ENCODE measurements around the gene LRFN5.

The LRFN5 gene

DNA sequence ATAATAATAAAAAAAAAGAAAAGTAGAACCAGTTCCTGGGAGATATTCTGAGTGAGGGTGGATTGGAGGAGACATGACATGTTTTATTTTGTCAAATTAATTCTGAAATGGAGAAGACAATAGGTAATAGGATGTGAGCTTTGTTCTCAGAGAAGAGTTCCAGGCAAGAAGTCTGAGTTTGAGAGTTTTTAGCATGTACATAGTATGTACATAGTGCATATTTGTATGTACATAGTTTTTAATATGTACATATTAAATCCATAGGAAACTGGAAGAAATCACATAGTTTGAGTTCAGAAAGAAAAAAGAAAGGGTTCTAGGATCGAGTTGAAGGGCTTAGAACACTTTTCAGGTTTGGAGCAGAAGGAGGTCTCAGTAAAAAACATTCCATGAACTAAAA is 47.5 kb downstream of the LRFN5 start:
- no peak overlapping the region for H2AFZ ChIP-seq (ENCODE audit: low read depth)
- no peaks in the 10 kb centered on the region for H3K4me1 ChIP-seq (ENCODE audit: low read depth, poor library complexity, severe bottlenecking)
- H3K4me2 ChIP-seq, result no peak overlapping the region
- no peak overlapping the region for H3K9ac ChIP-seq
- H3K36me3 ChIP-seq (ENCODE audit: insufficient read depth), result no peaks in the 10 kb centered on the region
- TF ChIP-seq, protein P1, sequence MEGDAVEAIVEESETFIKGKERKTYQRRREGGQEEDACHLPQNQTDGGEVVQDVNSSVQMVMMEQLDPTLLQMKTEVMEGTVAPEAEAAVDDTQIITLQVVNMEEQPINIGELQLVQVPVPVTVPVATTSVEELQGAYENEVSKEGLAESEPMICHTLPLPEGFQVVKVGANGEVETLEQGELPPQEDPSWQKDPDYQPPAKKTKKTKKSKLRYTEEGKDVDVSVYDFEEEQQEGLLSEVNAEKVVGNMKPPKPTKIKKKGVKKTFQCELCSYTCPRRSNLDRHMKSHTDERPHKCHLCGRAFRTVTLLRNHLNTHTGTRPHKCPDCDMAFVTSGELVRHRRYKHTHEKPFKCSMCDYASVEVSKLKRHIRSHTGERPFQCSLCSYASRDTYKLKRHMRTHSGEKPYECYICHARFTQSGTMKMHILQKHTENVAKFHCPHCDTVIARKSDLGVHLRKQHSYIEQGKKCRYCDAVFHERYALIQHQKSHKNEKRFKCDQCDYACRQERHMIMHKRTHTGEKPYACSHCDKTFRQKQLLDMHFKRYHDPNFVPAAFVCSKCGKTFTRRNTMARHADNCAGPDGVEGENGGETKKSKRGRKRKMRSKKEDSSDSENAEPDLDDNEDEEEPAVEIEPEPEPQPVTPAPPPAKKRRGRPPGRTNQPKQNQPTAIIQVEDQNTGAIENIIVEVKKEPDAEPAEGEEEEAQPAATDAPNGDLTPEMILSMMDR (conservative IDR thresholded peaks at IDR 0.05; ENCODE audit: low read depth, low read length), result no peak
- no peaks in the 10 kb centered on the region for H3K79me2 ChIP-seq (ENCODE audit: insufficient read depth, low read depth)
- no peaks in the 10 kb centered on the region for H3K27me3 ChIP-seq (ENCODE audit: insufficient read depth, low read depth)
- H3K4me3 ChIP-seq (IDR thresholded peaks at IDR 0.05; ENCODE audit: insufficient read depth, low read depth, low read length), result no peak overlapping the region
- H3K27ac ChIP-seq, result no peak overlapping the region
- no peaks in the 10 kb centered on the region for H4K20me1 ChIP-seq (ENCODE audit: insufficient read depth)

DNA sequence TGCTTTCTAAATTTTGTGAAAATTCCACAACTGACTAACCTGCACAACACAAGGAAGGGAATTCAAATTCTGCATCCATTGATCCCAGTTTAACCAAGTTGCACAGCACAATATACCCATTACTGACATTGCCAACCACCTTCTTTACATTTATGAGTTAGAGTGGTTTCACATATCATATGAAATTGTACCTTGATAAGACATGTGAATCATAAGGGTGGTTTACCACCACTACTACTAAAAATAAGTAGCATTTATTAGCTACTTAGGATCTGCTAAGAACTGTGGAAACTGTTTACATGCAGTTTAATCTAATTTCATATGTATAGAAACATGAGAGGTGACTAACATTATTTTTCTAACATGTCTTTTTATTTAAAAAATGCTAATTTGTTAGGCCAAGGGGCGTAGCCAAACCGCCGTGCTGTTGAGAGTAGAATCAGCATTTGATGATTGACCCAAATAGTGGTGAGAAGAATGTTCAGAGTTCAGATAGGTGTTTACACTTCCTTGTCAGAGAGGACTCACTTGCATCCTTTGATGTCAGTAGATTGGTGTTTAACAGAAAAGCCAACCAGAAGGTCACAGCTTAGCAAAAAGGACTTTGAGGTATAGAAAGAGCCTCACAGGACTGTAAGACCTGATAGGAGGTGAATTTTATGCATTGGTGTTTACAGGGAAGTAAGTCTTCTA is 56.2 kb downstream of the LRFN5 start:
- Histone ChIP-seq H3K4me3 (IDR thresholded peaks at IDR 0.05; ENCODE audit: insufficient read depth, low read depth, low read length) (no peak overlapping the region), H3K36me3 (ENCODE audit: insufficient read depth) (no peaks in the 10 kb centered on the region), H2AFZ (ENCODE audit: low read depth) (no peak overlapping the region), H3K79me2 (ENCODE audit: insufficient read depth, low read depth) (no peaks in the 10 kb centered on the region), H3K27me3 (ENCODE audit: insufficient read depth, low read depth) (no peaks in the 10 kb centered on the region), H3K4me1 (ENCODE audit: low read depth, poor library complexity, severe bottlenecking) (no peaks in the 10 kb centered on the region), H3K27ac (no peak overlapping the region), H3K9ac (no peak overlapping the region), H4K20me1 (ENCODE audit: insufficient read depth) (no peaks in the 10 kb centered on the region), H3K4me2 (no peak overlapping the region)
- TF ChIP-seq, protein P1 (conservative IDR thresholded peaks at IDR 0.05; ENCODE audit: low read depth, low read length), result no peak

GRCh38 chr14:41663473-41663850 is 56.8 kb downstream of the LRFN5 start:
- Histone ChIP-seq H3K79me2 (ENCODE audit: insufficient read depth, low read depth) (no peaks in the 10 kb centered on the region), H3K4me1 (ENCODE audit: low read depth, poor library complexity, severe bottlenecking) (no peaks in the 10 kb centered on the region), H3K4me2 (no peak overlapping the region), H4K20me1 (ENCODE audit: insufficient read depth) (no peaks in the 10 kb centered on the region), H3K9ac (no peak overlapping the region), H3K4me3 (IDR thresholded peaks at IDR 0.05; ENCODE audit: insufficient read depth, low read depth, low read length) (no peak overlapping the region), H3K36me3 (ENCODE audit: insufficient read depth) (no peaks in the 10 kb centered on the region), H2AFZ (ENCODE audit: low read depth) (no peak overlapping the region), H3K27ac (no peak overlapping the region), H3K27me3 (ENCODE audit: insufficient read depth, low read depth) (no peaks in the 10 kb centered on the region)
- TF ChIP-seq, protein P1 (conservative IDR thresholded peaks at IDR 0.05; ENCODE audit: low read depth, low read length), result no peak

DNA sequence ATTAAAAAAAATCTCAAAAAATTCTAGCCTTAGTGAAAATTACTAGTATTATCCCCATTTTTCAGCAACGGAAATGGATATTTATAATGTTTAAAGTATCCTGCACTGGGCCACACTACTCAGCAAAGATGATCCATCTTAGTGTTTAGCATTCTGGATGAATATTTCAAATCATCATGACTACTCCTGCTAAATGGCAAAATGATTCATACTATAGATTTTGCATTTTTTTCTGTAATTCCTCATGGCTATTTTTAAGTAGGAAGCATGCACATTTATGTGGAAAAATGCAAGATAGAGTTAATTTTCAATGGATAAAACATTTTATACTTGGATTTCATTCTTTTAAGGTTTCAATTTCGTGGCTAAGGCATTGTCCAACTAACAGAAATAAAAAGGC is 59.6 kb downstream of the LRFN5 start:
- no peaks in the 10 kb centered on the region for H3K27me3 ChIP-seq (ENCODE audit: insufficient read depth, low read depth)
- H4K20me1 ChIP-seq (ENCODE audit: insufficient read depth), result no peaks in the 10 kb centered on the region
- H3K4me3 ChIP-seq (IDR thresholded peaks at IDR 0.05; ENCODE audit: insufficient read depth, low read depth, low read length), result no peak overlapping the region
- no peak overlapping the region for H3K4me2 ChIP-seq
- H2AFZ ChIP-seq (ENCODE audit: low read depth), result no peak overlapping the region
- no peak overlapping the region for H3K27ac ChIP-seq
- no peak overlapping the region for H3K9ac ChIP-seq
- no peaks in the 10 kb centered on the region for H3K36me3 ChIP-seq (ENCODE audit: insufficient read depth)
- TF ChIP-seq, protein P1 (conservative IDR thresholded peaks at IDR 0.05; ENCODE audit: low read depth, low read length), result no peak
- H3K4me1 ChIP-seq (ENCODE audit: low read depth, poor library complexity, severe bottlenecking), result no peaks in the 10 kb centered on the region
- no peaks in the 10 kb centered on the region for H3K79me2 ChIP-seq (ENCODE audit: insufficient read depth, low read depth)
